HG03108 (cell line): ENCODE measurements around the gene SRGAP1.
"Not testable (repeated sequence)": the region's sequence is repeated elsewhere in the genome, so short reads cannot be mapped to it uniquely, and the experiment has no call there.

ENCODE experiments used
- ATAC-seq: cut with Tn5 transposase; IDR thresholded peaks from one replicate; pipeline ENCODE4 v1.9.1; 2021; ENCODE audit warnings: moderate library complexity; ENCODE audit not compliant: unreplicated experiment

Gene SRGAP1

DNA sequence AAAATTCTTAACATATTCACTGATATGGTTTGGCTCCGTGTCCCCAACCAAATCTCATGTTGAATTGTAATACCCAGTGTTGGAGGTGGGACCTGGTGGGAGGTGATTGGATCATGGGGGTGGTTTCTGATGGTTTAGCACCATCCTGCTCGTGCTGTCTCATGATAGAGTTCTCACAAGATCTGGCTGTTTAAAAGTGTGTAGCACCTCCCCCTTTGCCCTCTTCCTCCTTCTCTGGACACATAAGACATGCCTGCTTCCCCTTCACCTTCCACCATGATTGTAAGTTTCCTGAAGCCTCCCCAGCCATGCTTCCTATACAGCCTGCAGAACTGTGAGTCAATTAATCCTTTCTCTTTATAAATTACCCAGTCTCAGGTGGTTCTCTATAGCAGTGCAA lies 189.6 kb downstream of the SRGAP1 start:
- not testable (repeated sequence) for ATAC-seq

GRCh38 chr12:64034901-64035576 lies 190.5 kb downstream of the SRGAP1 start:
- no peak for ATAC-seq

- ATAC-seq, result no peak
These were observed 191.9 kb downstream of the SRGAP1 start for GRCh38 chr12:64036414-64036813.

DNA sequence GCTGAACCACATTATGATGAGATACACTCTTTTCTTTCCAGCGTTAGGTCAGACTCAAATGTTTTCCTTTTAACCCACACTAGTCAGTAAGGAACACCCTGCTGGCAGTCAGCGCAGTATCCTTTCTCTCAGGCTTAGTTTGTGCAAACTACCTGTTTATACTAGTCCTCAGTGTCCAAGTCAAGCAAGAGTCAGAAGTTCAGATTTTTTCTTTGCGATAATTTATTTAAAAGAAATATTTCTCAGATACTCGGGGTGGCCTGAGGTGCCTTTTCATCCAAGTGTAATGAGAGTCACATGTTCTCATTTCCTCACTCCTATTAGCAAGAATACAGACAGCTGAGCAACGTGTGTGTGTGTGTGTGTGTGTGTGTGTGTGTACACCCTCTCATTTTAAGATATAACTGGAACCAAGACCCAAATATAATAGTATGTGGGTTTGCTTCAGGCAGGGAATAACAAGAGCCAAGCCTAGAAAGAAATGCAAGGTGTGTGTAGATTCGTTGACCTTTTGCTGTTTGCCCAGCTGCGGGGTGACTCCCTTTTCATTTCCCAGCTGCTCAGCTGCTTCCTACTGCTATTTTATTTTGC lies 194.9 kb downstream of the SRGAP1 start:
- ATAC-seq, result no peak

DNA sequence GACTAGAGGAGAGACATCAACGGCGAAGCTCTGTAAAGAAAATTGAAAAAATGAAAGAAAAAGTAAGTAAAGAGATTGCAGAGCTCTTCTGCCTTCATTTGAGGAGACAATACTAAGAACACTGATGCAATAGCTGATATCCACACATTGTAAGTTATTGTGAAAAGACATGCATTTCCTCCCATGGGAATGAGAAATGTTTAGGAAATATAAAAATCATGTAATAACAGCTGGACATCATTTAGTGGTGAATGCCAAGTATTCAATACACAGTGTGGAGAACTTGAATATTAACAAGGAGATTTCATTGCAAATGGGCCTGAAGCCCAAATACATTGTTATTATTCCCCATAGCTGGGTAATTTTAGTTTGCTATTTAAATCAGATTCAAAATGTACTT lies 198.4 kb downstream of the SRGAP1 start:
- no peak for ATAC-seq

DNA sequence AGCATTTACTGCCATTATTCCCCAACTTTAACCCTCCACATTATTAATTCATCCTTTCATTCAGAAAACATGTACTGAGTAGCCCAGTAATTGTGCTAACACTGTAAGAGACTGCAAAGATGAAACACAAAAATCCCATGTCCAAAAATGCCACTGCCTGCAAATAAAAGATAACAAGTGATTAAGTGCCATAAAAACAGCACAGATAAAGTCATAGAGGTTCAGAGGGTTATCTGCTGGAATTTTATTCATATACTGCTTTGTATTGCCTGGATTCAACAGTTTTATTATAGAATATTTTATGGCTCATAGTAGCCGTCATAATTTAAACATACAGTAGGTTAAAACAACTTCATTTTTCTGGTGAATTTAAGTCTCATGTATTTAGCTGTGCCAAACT lies 199.7 kb downstream of the SRGAP1 start:
- ATAC-seq, result no peak

- no peak for ATAC-seq
These were observed 206.6 kb downstream of the SRGAP1 start for GRCh38 chr12:64051057-64051456.

DNA sequence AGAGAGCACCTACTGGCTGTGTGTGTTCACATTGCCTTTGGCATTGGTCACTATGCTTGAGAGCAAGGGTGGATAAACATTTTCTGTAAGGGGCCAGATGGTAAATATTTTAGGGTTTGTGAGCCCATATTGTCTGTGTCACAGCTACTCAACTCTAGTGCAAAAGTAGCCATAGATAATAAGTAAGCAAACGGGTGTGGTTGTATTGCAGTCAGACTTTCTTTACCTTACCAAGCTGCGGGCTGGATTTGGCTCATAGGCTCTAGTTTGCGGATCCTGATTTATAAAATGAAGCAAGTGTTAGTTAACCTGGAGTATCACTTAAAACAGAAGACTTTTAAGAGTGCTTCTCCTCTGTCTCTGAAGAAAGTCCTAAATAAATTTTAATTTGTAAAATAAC lies 208.6 kb downstream of the SRGAP1 start:
- no peak for ATAC-seq

GRCh38 chr12:64054079-64054520 lies 209.6 kb downstream of the SRGAP1 start:
- ATAC-seq, result no peak

DNA sequence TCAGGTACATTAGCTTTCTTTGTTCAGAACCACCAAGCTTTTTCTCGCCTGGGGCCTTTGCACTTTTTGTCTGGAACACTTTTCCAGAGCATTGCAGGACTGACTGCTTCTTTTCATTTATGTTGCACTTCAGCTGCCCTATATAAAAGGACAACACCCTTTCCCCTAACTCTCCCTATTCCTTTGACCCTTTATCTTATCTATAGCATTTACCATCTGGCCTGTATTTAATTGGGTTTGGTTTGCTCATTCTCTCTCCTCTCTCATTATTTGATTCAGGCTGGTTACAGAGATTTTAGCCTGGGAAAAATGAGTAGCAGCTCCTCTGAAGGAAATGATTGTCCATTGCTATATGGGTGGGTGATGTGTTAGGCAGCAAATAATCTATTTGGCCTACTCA lies 212.2 kb downstream of the SRGAP1 start:
- ATAC-seq, result no peak

DNA sequence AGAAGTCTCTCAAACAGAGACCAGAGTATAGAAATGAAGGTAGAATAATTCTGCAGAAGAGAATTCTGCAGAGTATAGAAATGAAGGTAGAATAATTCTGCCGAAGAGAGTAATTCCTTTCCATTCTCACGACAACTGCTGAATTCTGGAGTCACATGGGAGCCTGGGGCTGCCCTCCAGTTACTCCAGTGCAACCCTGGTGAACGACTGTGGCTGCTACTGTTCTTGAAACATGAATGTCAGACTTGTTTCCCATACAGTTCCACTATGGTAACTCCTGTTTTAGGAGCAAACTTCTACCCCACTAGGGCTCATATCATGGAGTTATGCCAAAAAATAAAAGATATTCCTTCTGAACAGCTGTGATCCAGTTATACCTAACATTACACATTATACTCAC lies 213.2 kb downstream of the SRGAP1 start:
- no peak for ATAC-seq

- ATAC-seq, result no peak
These were observed 214.2 kb downstream of the SRGAP1 start for GRCh38 chr12:64058541-64059265.

DNA sequence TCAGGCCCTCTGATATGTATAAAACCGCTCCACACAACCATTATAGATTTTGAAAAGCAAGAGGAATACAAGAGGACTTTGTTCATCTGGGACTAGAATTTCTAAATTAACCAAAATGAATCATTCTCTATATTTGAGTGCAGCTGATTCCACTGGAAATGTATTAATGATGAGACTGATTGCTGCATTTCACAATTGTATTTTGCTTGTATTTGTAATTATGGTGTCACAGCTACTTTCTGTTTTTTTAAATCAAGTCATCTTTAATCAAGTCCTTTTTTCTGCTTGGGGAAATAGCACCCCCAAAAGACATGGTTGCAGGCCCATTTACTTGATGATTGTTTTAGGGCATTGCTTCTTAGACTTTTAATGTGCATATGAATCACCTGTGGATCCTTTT lies 215.2 kb downstream of the SRGAP1 start:
- ATAC-seq, result no peak

- no peak for ATAC-seq
These were observed 217.4 kb downstream of the SRGAP1 start for GRCh38 chr12:64061868-64062375.

GRCh38 chr12:64063121-64063520 lies 218.6 kb downstream of the SRGAP1 start:
- ATAC-seq, result no peak

GRCh38 chr12:64064240-64064639 lies 219.7 kb downstream of the SRGAP1 start:
- no peak for ATAC-seq

GRCh38 chr12:64064706-64065105 lies 220.2 kb downstream of the SRGAP1 start:
- no peak for ATAC-seq

DNA sequence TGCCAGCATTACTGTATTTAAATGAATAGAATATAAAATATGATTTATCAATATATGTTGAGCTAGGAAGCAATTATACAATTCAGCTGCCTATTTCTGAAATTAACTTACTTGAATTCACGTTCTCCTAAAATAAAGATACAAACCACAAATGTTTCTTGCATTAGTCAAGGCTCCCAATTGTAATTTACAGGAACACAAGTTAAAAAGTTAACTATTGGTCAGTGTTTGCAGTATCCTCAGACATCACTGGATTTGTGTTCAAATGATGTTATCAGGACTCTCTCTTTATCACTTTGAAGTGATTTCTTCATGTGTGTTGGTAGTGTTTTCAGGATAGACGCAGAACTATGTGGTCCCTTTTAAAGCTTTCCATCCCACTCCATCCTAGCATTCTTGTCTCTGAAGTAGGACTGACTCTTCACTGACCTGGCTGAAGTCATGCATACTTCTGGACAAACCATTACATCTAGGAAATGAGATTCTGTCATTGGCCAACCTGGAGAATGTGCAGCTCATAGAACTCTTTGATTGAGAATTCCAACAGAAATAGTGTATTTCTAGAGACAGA lies 221.5 kb downstream of the SRGAP1 start:
- ATAC-seq, result no peak

DNA sequence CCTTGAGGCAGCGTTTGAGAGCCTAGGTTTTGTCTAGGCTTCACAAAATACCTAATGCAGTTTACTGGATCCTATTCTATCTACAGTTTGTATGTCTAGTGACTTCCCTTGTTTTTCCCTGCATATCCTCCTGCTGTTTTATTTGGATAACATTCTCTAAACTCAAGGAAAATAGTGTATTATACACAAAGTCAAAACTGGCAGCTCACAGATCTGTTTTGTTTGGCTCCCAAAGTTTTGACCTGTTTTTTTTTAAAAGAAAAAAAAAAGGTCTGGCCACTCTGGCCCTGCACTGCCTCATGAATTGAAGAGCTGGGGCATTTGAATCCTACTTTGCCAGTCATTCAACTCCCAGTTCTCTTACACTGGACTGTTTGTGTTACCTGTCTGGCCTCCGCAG lies 222.3 kb downstream of the SRGAP1 start:
- ATAC-seq, result no peak

DNA sequence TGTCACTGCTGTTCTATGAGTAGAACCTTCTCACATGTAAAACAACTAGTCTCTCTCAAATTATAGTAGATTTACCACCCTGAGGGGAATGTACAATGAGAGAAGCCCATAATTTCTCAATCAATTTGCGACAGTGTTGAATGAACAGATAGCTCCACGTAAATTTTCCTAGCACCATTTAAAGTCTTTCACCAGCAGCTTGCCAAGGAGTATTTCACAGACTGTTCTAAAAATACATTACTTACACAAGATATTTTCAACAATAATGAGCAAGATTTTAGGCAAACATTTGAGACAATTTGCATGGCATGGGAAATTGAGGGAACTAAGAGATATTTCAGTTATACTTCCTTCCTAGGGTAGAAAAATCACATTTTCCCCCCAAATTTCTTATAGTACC lies 226.0 kb downstream of the SRGAP1 start:
- ATAC-seq, result no peak

DNA sequence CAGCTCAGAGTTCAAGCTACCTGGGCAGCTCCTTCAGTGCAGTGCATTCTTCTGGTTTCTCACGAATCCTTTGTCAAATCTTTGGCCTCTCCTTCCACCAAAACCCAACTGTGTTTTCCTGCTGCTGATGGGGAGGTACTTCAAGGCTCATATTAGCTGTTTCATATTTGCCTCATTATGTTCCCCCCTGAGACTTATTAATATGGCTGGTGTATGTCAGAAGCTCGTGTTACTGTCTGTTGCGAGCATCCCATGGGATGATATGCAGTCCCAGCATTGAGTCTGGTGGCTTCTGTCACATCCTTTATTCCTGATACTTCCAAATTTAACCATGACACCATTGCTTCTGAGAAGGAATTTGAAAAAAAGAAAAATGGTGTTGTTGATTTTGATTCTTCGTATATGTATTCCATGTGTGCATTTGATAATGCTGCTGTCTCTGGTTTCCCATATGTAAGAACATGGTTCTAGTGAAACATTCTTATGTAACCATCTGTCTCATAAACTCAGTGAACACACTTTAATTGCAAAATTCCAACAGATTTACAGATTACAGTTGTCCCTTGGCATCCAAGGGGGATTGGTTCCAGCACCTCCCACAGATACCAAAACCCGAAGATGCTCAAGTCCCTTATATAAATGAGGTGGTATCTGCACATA lies 228.5 kb downstream of the SRGAP1 start:
- no peak for ATAC-seq
